NCI-H226 (cell line): ENCODE measurements around the gene WAPL.
"Not testable (repeated sequence)": the region's sequence is repeated elsewhere in the genome, so short reads cannot be mapped to it uniquely, and the experiment has no call there.

Experiments
- DNase-seq: peaks from one replicate; pipeline ENCODE4 v3.0.0-alpha.2; 2015

WAPL gene

DNA sequence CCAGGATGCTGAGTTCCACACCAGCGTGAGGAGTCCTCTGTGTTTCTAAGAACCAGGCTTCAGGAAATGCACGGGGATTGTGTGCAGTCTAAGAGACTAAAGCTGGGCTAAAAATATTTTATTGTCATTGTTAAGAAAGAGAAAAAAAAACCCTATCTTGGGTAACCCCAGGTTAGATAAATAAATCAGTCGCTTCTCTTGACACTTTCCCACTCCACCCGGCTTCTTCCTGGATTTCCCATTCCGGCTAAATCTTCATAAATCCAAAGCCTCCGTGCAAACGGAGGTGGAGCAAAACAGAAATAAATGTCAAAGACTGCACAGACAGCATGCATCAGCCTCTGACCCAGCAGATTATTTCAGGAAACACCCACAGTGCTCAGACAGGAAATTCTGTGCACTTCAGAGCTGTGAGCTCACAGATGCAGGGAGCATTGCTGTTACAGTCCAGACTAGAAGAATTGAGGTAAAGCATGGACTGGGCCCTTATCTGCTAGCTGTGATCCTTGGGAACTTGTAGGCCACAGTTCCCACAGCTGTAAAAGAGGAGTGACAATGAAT is 110.2 kb downstream of the WAPL start:
- peak; percentile 88 for DNase-seq

- peak; percentile 85 for DNase-seq
Observed at GRCh38 chr10:86410542-86411124, 111.0 kb downstream of the WAPL start.

- DNase-seq, result no peak
Observed at GRCh38 chr10:86409183-86409582, 112.4 kb downstream of the WAPL start.

DNA sequence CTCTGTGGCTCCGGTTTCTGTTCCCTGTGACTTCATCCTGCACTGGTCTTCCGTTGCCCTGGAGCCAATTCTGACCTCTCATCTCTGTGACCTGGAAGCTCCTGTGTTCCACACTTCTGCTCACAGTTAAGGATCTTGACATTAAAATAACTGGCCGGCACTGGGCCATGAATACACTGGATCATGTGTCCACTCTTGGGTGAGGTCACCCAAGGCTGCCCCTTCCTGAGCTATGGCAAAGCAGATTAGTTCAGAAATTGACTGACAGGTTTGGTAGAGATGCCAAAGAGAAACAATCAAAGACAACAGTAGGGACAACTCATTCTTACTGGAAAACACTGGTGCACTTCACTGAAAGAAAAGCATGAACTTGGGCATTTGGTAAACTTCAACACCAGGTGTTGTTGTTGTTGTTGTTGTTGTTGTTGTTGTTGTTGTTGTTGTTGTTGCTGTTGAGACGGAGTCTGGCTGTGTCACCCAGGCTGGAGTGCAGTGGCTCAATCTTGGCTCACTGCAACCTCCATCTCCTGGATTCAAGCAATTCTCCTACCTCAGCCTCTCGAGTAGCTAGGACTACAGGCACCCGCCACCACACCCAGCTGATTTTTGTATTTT is 118.3 kb downstream of the WAPL start:
- no peak for DNase-seq

DNA sequence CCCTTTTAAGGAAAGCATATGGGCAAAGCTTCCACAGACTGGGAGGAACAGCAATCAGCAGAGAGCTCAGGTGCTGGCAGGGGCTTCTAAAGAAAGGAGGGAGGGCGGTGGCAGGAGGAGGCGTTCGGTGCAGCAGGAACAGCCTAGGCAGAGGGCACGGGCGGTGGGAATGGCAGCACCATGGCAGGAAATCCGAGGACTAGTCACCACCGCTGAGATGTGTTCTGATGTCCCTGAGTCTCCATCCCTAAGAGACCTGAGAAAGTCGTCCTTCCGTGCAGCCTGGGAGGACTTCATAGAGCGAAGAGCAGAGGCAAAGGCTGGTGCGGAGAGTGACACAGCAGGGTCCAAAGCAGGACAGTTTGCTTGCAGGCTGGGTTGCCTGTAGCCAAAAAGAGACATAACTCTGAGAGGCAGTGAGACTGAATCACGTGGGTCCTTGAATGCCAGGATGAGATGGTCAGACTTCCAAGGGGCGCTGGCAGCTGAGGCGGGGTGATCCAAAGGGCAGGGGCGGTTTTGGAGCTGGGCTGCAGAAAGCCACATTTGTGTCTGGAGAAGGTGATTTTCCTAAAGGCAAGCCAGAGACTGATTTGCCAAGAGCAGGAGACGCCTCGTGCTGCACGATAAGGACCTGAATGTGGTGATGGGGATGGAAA is 119.2 kb downstream of the WAPL start:
- DNase-seq, result no peak

DNA sequence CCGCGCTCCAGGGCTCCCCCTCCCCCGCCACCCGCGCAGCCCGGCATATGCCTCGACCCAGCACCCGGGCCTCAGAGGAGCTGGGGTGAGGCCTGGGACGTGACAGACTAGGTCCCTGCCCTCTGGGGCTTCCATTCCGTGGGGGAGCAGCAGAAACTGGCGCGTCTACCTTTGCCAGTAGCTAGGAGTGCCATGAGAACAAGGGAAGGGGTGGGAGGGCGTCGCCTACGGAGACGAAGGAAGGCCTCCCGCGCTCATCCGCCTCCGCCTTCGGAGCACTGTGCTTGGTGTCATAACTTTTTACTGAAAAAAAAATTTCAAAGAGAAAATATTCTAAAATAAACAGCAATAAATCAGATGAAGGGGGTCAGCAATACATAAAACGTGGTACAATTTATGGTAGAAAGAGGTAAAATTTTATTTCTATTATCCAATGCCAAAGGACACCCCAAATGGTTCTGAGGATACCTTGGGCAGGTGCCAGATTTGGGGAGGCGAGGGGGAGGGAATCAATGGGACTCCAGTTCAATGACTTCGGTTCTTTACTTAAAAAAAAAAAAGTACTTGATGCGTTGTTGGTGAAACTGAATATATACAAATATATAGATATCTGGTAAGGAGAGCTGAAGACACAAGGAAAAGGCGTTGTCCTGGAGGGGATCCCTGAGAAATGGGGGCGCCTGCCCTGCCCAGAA is 119.9 kb downstream of the WAPL start:
- DNase-seq, result no peak

DNA sequence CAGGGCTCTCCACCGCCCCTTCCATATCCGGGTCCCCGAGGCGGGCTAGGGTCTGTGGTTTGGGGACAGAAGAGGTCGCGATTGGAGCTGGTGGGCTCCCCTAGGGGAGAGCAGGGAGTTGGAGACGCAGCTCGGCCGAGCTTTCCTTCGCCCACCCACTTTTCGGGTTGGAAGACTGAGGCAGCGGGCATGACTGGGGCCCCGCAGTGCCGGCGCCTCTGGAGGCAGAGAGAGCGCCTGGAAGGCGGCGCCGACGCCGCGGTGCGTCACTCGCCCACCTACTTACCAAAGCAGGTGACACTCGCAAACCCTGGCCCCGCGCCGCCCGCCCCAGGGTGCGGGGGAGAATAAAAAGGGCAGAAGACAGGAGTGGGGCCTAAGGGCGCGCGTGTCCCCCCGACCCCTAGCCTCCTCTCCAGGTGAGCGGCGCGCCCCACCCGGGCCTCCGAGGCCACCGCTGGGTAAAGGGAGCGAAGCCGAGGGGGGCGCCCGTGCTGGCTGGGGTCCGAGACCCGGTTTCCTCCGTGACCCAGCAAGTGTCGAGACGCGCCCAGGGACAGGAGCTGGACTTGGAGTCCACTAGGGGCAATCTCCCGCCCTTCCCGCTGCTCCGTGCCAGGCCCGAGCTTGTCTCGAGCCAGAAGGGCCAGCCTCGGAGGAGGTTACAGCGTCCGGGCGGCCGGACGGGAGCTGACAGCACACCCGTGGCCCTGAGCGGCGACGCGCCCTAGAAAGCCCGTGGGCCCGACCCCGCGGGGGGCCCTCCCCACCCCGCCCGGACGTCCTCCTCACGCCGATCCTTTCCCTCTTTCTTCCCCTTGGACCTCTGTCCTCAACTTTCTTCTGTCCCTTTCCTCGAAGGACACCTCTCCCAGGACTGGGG is 120.6 kb downstream of the WAPL start:
- DNase-seq, result no peak

GRCh38 chr10:86399879-86400704 is 121.5 kb downstream of the WAPL start:
- peak; percentile 97 for DNase-seq

DNA sequence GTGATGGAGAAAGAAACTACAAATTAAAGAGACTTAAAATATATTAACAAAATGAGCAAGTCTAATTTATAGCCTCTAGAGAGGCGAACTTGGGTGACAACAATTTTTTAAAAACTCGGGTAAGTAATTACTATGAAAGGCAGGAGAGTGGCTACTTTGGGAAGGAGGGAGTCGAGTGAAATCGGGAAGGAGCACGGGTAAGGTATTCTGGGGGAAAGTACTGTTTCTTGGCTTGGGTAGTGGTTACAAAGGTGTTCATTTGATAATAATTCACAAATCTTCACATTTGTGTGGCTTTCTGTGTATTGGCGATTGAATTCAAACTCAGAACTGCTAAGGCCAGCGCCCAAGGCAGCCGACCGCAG is 122.1 kb downstream of the WAPL start:
- DNase-seq, result no peak

DNA sequence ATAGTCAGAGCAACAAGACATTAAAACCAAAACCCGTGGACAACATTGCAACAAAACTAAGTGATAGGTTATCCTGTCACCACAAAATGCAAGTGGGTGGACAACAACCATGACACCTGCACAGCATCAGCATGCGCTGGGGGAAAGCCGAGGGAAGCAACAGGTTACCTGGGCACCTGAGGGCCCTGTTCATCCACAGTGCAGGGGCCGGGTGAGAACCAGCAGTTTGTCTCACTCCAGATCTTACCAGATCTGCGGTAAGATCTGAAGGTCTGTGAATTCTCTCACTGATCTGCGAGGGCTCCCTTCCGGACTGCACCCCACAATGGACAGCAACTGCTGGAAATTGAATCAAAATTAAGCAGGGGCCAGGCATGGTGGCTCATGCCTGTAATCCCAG is 124.5 kb downstream of the WAPL start:
- DNase-seq, result no peak

DNA sequence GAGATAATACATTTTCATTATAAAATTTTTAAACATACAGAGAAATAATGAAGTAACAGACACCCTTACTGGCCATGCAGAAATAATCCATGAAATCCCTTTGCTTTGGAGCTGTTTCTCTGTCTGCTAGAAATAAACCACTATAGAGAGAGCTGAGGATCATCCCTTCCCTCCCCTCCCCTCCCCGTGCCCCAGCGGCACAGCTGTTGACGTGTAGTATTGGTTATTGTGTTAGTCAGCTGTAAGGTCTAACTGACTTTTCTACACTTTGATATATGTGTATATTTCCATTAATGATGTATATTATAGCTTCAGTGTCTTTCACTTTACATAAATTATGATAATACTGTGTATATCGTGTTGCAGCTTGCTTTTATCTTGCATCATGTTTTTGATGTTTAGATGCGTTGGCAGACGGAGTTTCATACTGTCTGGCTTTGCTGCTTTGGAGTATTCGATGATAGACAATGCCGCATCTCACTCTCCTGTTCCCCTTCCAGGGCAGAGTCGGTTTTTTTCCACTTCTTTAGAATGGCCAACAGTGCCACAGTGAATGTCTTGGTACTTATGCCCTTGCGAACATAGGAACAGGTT is 127.6 kb downstream of the WAPL start:
- no peak for DNase-seq

GRCh38 chr10:86393362-86393761 is 128.2 kb downstream of the WAPL start:
- DNase-seq, result no peak

- no peak for DNase-seq
Observed at GRCh38 chr10:86392723-86393094, 128.9 kb downstream of the WAPL start.

GRCh38 chr10:86391986-86392722 is 129.4 kb downstream of the WAPL start:
- no peak for DNase-seq

DNA sequence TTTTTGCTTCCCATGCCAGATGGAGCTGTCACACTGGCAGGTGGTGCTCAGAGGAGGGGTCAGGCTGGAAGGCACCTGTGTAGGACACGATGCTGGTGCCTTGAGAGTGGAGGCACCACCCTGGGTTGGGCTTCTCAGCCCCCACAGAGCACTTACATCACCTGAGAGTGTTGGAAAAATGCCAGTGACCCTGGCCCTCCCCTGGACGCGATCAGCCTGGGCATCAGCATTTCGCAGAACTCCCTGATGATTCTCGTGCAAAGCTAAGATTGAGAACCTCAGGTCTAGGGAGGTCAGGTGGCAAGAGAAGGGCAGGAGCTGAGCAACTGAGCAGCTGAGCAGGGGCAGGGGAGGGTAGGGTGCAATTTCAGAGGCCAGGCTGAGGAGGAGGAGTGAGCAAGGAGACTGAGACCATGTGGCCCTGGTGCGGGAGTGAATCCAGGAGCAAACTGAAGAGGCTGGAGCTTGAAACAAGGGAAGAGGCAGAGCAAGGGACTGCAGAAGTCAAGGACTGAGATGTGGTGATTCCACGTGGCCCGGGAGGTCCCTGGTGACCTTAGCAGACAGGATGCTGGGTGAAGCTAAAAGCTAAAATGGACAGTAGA is 130.3 kb downstream of the WAPL start:
- DNase-seq, result no peak

- DNase-seq, result no peak
Observed at GRCh38 chr10:86390337-86391120, 131.1 kb downstream of the WAPL start.

GRCh38 chr10:86389441-86390193 is 132.0 kb downstream of the WAPL start:
- DNase-seq, result no peak

DNA sequence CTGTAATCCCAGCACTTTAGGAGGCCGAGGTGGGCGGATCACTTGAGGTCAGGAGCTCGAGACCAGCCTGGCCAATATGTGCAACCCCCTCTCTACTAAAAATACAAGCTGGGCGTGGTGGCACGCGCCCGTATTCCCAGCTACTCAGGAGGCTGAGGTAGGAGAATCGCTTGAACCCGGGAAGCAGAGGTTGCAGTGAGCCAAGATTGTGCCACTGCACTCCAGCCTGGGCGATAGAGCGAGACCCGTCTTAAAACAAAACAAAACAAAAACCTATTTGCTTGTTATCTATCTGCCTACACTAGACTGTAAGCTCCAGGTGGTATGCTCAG is 132.5 kb downstream of the WAPL start:
- not testable (repeated sequence) for DNase-seq
